GM12878 (cell line): ENCODE measurements around the gene FRRS1L.

Source experiments
- GABPA ChIP-seq: IDR thresholded peaks from 2 replicates; pipeline ENCODE4 v1.6.1; 2014; ENCODE audit warnings: antibody characterized with exemption, low read depth, mild to moderate bottlenecking, inconsistent platforms
- ZBTB33 ChIP-seq: fragments of 450-650 bp; IDR thresholded peaks from 2 replicates; pipeline ENCODE4 v1.6.1; 2017; ENCODE audit warnings: mild to moderate bottlenecking
- TF ChIP-seq, protein P1 (sequence below): fragments of 450-650 bp; IDR thresholded peaks from 2 replicates; pipeline ENCODE4 v1.6.1; 2017; ENCODE audit warnings: mild to moderate bottlenecking, moderate library complexity
- TF ChIP-seq, protein P2 (sequence below), 3 experiments: IDR thresholded peaks in 2 of 3; conservative IDR thresholded peaks in 1 of 3; 2 replicates each; pipeline ENCODE4 v1.5.1; 2011; ENCODE audit warnings: low read depth in 3 of 3, low read length in 3 of 3, mild to moderate bottlenecking in 3 of 3, control low read depth in 2 of 3, moderate library complexity in 2 of 3, inconsistent platforms in 1 of 3, mixed read lengths in 1 of 3; ENCODE audit not compliant: control insufficient read depth in 2 of 3, insufficient read depth in 1 of 3; ENCODE audit errors: extremely low read depth in 1 of 3

- TF ChIP-seq, protein P1, sequence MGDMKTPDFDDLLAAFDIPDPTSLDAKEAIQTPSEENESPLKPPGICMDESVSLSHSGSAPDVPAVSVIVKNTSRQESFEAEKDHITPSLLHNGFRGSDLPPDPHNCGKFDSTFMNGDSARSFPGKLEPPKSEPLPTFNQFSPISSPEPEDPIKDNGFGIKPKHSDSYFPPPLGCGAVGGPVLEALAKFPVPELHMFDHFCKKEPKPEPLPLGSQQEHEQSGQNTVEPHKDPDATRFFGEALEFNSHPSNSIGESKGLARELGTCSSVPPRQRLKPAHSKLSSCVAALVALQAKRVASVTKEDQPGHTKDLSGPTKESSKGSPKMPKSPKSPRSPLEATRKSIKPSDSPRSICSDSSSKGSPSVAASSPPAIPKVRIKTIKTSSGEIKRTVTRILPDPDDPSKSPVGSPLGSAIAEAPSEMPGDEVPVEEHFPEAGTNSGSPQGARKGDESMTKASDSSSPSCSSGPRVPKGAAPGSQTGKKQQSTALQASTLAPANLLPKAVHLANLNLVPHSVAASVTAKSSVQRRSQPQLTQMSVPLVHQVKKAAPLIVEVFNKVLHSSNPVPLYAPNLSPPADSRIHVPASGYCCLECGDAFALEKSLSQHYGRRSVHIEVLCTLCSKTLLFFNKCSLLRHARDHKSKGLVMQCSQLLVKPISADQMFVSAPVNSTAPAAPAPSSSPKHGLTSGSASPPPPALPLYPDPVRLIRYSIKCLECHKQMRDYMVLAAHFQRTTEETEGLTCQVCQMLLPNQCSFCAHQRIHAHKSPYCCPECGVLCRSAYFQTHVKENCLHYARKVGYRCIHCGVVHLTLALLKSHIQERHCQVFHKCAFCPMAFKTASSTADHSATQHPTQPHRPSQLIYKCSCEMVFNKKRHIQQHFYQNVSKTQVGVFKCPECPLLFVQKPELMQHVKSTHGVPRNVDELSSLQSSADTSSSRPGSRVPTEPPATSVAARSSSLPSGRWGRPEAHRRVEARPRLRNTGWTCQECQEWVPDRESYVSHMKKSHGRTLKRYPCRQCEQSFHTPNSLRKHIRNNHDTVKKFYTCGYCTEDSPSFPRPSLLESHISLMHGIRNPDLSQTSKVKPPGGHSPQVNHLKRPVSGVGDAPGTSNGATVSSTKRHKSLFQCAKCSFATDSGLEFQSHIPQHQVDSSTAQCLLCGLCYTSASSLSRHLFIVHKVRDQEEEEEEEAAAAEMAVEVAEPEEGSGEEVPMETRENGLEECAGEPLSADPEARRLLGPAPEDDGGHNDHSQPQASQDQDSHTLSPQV = no peak
- TF ChIP-seq GABPA = no peak
- TF ChIP-seq, protein P2, sequence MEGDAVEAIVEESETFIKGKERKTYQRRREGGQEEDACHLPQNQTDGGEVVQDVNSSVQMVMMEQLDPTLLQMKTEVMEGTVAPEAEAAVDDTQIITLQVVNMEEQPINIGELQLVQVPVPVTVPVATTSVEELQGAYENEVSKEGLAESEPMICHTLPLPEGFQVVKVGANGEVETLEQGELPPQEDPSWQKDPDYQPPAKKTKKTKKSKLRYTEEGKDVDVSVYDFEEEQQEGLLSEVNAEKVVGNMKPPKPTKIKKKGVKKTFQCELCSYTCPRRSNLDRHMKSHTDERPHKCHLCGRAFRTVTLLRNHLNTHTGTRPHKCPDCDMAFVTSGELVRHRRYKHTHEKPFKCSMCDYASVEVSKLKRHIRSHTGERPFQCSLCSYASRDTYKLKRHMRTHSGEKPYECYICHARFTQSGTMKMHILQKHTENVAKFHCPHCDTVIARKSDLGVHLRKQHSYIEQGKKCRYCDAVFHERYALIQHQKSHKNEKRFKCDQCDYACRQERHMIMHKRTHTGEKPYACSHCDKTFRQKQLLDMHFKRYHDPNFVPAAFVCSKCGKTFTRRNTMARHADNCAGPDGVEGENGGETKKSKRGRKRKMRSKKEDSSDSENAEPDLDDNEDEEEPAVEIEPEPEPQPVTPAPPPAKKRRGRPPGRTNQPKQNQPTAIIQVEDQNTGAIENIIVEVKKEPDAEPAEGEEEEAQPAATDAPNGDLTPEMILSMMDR (IDR thresholded peaks at IDR 0.05 in 2 of 3, conservative IDR thresholded peaks at IDR 0.05 in 1 of 3; ENCODE audit: control insufficient read depth in 2 of 3, extremely low read depth in 1 of 3, insufficient read depth in 1 of 3, low read depth in 3 of 3, low read length in 3 of 3) = no peak
- no peak for TF ChIP-seq ZBTB33
Observed at GRCh38 chr9:109118808-109119438, 48.1 kb downstream of the FRRS1L start.
